Tibial nerve (tissue), 4 donors: Measurements from ENCODE around the gene ADAT2.

ENCODE experiments used
- CTCF ChIP-seq, 5 experiments: fragments of 200-600 bp in 3 of 5; fragments of 450-650 bp in 2 of 5; sonication (generic) in 3 of 5; IDR thresholded peaks; one replicate each; pipeline ENCODE4 v1.5.1; 2016 to 2019; ENCODE audit warnings: antibody characterized with exemption in 5 of 5, mild to moderate bottlenecking in 3 of 5, moderate library complexity in 2 of 5
- EP300 ChIP-seq, 2 donors: sonication (generic); formaldehyde crosslinking; IDR thresholded peaks; one replicate each; pipeline ENCODE4 v1.6.1; 2017; ENCODE audit warnings: antibody characterized with exemption in 2 of 2, mild to moderate bottlenecking in 1 of 2
- POLR2A ChIP-seq, 2 donors: fragments of 450-650 bp; IDR thresholded peaks; one replicate each; pipeline ENCODE4 v1.6.1; 2017; ENCODE audit warnings: antibody characterized with exemption in 2 of 2, mild to moderate bottlenecking in 2 of 2, moderate library complexity in 2 of 2

- no peak for TF ChIP-seq POLR2A (IDR thresholded peaks at IDR 0.05)
- no peak for TF ChIP-seq CTCF (IDR thresholded peaks at IDR 0.05)
- no peak for TF ChIP-seq EP300 (IDR thresholded peaks at IDR 0.05)
Measured at GRCh38 chr6:143385636-143386035, 64.9 kb downstream of the ADAT2 start.
